ENCODE data around the gene RIBC1.

GRCh38 chrX:53476371-53476770, 53.7 kb downstream of the RIBC1 start:
- TF ChIP-seq POLR2AphosphoS5 (IDR thresholded peaks at IDR 0.05) (no peak), CTCF (IDR thresholded peaks at IDR 0.05) (no peak), POLR2A (IDR thresholded peaks at IDR 0.05) (no peak), EP300 (IDR thresholded peaks at IDR 0.05) (no peak)
